ENCODE data around the gene BCL2L11. TPM values are rescaled to one million over a fixed set of nuclear protein-coding genes. Genes with fewer than 3 reads are reported as not detected.

The BCL2L11 gene
- total and polyA plus RNA-seq, 9 of the 15 experiments (the other 6 are each of a cell fraction or from before 2014, with no cell fraction given): 2.2 to 18.8 (median 5.0) TPM

DNA sequence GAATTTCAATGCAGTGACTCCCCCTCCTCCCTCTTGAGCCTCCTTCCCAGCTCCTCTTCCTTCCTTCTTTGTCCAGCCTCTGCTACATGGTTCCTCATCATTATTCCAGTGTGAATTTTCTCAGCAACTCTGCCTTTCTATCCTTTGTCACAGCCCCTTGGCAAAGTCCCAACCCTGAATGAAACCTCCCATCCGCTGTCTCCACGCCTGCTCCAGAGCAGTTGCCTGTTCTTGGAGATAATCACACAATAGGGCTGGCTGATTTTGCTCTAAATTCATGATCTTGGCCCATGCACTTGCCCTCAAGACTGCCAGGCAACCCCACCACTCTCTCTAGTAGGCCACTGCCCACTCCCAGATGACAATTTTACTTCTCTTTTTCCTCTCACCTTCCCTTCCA, 61.4 kb downstream of the BCL2L11 start:
- DNase-seq (ENCODE audit: extremely low read depth in 1 of 4, low spot score in 3 of 4): peak in 2 of 4 experiments; percentile 46 to 48
- Histone ChIP-seq H2AFZ (ENCODE audit: low read depth, low read length) (no peak overlapping the region), H3K27me3 (ENCODE audit: control insufficient read depth in 2 of 2, insufficient read depth in 2 of 2, low read length in 2 of 2) (no peaks in the 10 kb centered on the region; a peak in 1 of 5 replicates), H3K79me2 (ENCODE audit: control insufficient read depth, insufficient read depth, low read length) (no peaks in the 10 kb centered on the region), H3K9ac (ENCODE audit: insufficient read depth in 1 of 2, low read depth in 2 of 2, low read length in 2 of 2) (no peak overlapping the region; a peak in 1 of 4 replicates), H3K4me3 (no peak overlapping the region), H3K27ac (ENCODE audit: extremely low read depth, low read depth, low read length) (no peak overlapping the region), H3K9me3 (replicated peaks; ENCODE audit: control insufficient read depth, insufficient read depth, low read depth, low read length) (no peaks in the 10 kb centered on the region), H4K20me1 (replicated peaks; ENCODE audit: control insufficient read depth, insufficient read depth, low read length) (0 out of 2 replicates have a peak, but pooled peaks cover 4% of the 10 kb centered on the region), H3K4me1 (replicated peaks in 1 of 2; ENCODE audit: control insufficient read depth in 2 of 2, insufficient read depth in 2 of 2, low read length in 2 of 2) (peaks cover 12% of the 10 kb centered on the region in 2 experiments; a peak in 4 of 5 replicates), H3K4me2 (ENCODE audit: insufficient read depth, low read length) (no peak overlapping the region), H3K9me1 (ENCODE audit: control insufficient read depth, insufficient read depth, low read length) (no peaks in the 10 kb centered on the region), H3K36me3 (ENCODE audit: control insufficient read depth, insufficient read depth, low read length) (no peaks in the 10 kb centered on the region)
- FAIRE-seq: peak; percentile 42
- ChIA-PET CTCF (ENCODE audit: low intra/inter-chr PET ratio) (no interaction called here), POLR2A (no interaction called here)
- 14% methylated on average over 2 of the region's 2 CpGs for WGBS (ENCODE audit: insufficient coverage, low coverage, missing lambda C conversion rate)
- in situ Hi-C loops (cut with MboI) (no loop called here), intact Hi-C loops (cut with micrococcal nuclease) (no loop called here)
- BruUV-seq (replicated peaks): no TSS peak
- ATAC-seq: peak; percentile 46; the same call in 2 of the 3 replicates
- TF ChIP-seq MTA1 (IDR thresholded peaks at IDR 0.05; ENCODE audit: borderline replicate concordance): no peak
- TF ChIP-seq, protein P1, sequence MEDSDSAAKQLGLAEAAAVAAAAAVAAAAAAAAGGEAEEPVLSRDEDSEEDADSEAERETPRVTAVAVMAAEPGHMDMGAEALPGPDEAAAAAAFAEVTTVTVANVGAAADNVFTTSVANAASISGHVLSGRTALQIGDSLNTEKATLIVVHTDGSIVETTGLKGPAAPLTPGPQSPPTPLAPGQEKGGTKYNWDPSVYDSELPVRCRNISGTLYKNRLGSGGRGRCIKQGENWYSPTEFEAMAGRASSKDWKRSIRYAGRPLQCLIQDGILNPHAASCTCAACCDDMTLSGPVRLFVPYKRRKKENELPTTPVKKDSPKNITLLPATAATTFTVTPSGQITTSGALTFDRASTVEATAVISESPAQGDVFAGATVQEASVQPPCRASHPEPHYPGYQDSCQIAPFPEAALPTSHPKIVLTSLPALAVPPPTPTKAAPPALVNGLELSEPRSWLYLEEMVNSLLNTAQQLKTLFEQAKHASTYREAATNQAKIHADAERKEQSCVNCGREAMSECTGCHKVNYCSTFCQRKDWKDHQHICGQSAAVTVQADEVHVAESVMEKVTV (CRISPR knock-in tag; IDR thresholded peaks at IDR 0.05): no peak
- TF ChIP-seq, protein P2, sequence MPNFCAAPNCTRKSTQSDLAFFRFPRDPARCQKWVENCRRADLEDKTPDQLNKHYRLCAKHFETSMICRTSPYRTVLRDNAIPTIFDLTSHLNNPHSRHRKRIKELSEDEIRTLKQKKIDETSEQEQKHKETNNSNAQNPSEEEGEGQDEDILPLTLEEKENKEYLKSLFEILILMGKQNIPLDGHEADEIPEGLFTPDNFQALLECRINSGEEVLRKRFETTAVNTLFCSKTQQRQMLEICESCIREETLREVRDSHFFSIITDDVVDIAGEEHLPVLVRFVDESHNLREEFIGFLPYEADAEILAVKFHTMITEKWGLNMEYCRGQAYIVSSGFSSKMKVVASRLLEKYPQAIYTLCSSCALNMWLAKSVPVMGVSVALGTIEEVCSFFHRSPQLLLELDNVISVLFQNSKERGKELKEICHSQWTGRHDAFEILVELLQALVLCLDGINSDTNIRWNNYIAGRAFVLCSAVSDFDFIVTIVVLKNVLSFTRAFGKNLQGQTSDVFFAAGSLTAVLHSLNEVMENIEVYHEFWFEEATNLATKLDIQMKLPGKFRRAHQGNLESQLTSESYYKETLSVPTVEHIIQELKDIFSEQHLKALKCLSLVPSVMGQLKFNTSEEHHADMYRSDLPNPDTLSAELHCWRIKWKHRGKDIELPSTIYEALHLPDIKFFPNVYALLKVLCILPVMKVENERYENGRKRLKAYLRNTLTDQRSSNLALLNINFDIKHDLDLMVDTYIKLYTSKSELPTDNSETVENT (CRISPR knock-in tag; IDR thresholded peaks at IDR 0.05): no peak
- TF ChIP-seq, protein P3, sequence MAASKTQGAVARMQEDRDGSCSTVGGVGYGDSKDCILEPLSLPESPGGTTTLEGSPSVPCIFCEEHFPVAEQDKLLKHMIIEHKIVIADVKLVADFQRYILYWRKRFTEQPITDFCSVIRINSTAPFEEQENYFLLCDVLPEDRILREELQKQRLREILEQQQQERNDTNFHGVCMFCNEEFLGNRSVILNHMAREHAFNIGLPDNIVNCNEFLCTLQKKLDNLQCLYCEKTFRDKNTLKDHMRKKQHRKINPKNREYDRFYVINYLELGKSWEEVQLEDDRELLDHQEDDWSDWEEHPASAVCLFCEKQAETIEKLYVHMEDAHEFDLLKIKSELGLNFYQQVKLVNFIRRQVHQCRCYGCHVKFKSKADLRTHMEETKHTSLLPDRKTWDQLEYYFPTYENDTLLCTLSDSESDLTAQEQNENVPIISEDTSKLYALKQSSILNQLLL (CRISPR knock-in tag; IDR thresholded peaks at IDR 0.05; ENCODE audit: borderline replicate concordance): no peak
- TF ChIP-seq, protein P4, sequence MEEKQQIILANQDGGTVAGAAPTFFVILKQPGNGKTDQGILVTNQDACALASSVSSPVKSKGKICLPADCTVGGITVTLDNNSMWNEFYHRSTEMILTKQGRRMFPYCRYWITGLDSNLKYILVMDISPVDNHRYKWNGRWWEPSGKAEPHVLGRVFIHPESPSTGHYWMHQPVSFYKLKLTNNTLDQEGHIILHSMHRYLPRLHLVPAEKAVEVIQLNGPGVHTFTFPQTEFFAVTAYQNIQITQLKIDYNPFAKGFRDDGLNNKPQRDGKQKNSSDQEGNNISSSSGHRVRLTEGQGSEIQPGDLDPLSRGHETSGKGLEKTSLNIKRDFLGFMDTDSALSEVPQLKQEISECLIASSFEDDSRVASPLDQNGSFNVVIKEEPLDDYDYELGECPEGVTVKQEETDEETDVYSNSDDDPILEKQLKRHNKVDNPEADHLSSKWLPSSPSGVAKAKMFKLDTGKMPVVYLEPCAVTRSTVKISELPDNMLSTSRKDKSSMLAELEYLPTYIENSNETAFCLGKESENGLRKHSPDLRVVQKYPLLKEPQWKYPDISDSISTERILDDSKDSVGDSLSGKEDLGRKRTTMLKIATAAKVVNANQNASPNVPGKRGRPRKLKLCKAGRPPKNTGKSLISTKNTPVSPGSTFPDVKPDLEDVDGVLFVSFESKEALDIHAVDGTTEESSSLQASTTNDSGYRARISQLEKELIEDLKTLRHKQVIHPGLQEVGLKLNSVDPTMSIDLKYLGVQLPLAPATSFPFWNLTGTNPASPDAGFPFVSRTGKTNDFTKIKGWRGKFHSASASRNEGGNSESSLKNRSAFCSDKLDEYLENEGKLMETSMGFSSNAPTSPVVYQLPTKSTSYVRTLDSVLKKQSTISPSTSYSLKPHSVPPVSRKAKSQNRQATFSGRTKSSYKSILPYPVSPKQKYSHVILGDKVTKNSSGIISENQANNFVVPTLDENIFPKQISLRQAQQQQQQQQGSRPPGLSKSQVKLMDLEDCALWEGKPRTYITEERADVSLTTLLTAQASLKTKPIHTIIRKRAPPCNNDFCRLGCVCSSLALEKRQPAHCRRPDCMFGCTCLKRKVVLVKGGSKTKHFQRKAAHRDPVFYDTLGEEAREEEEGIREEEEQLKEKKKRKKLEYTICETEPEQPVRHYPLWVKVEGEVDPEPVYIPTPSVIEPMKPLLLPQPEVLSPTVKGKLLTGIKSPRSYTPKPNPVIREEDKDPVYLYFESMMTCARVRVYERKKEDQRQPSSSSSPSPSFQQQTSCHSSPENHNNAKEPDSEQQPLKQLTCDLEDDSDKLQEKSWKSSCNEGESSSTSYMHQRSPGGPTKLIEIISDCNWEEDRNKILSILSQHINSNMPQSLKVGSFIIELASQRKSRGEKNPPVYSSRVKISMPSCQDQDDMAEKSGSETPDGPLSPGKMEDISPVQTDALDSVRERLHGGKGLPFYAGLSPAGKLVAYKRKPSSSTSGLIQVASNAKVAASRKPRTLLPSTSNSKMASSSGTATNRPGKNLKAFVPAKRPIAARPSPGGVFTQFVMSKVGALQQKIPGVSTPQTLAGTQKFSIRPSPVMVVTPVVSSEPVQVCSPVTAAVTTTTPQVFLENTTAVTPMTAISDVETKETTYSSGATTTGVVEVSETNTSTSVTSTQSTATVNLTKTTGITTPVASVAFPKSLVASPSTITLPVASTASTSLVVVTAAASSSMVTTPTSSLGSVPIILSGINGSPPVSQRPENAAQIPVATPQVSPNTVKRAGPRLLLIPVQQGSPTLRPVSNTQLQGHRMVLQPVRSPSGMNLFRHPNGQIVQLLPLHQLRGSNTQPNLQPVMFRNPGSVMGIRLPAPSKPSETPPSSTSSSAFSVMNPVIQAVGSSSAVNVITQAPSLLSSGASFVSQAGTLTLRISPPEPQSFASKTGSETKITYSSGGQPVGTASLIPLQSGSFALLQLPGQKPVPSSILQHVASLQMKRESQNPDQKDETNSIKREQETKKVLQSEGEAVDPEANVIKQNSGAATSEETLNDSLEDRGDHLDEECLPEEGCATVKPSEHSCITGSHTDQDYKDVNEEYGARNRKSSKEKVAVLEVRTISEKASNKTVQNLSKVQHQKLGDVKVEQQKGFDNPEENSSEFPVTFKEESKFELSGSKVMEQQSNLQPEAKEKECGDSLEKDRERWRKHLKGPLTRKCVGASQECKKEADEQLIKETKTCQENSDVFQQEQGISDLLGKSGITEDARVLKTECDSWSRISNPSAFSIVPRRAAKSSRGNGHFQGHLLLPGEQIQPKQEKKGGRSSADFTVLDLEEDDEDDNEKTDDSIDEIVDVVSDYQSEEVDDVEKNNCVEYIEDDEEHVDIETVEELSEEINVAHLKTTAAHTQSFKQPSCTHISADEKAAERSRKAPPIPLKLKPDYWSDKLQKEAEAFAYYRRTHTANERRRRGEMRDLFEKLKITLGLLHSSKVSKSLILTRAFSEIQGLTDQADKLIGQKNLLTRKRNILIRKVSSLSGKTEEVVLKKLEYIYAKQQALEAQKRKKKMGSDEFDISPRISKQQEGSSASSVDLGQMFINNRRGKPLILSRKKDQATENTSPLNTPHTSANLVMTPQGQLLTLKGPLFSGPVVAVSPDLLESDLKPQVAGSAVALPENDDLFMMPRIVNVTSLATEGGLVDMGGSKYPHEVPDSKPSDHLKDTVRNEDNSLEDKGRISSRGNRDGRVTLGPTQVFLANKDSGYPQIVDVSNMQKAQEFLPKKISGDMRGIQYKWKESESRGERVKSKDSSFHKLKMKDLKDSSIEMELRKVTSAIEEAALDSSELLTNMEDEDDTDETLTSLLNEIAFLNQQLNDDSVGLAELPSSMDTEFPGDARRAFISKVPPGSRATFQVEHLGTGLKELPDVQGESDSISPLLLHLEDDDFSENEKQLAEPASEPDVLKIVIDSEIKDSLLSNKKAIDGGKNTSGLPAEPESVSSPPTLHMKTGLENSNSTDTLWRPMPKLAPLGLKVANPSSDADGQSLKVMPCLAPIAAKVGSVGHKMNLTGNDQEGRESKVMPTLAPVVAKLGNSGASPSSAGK (IDR thresholded peaks at IDR 0.05): no peak
